ENCODE measurements around the gene SLC9C2.
"Not testable (repeated sequence)": the region's sequence is repeated elsewhere in the genome, so short reads cannot be mapped to it uniquely, and the experiment has no call there.

The SLC9C2 gene, protein sequence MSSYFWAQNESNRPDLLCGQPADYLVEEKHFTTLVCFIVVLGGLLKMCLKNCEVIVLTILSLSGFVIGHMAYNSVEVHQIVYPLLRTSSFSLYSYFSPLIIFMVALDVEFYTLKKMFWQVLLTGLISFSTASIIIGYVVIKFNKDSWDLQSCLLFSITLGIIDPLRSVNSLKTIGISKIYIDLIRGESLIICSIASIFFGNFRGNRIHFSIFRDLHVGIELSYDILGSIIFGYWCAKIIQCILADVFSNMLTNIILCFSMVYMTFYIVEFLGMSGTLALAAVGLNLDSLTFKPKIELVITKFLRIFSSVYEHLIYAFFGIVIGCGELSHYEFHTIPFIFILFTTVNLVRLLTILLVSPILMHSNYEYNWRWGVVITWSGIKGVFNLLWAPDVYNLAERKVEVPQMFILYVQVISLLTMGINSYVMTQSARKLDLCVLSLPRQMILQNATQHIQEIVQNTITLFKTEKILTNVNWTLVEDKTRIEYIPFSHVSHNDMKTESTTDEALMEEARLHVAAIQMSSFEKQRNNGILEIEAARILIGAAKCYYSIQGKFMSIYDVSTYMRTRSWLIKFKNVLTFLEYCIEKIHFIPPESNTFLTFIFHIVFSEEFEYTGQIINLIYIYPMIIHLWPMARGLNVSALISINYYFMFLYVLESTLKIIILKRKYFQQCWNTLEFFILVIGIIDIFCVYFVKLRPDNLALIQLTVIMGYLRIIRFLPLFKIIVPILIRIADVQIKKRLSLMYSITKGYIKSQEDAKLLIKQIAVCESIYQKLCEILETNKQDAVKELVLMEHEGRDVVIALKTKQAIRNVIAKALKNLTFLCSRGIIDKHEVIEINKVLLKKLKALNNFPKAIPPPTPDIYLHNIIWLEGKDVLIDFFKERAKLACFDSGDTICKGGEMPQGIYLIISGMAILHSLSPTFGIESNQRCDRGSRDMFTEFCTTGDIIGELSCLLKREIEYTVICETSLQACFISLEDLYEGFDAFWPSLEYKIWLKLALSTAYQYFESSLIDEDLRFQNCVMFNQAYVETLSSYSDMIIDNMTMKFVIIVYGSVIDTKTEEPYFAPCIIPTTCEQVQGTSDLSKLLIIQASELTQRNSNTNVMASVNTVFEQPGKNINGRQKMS

DNA sequence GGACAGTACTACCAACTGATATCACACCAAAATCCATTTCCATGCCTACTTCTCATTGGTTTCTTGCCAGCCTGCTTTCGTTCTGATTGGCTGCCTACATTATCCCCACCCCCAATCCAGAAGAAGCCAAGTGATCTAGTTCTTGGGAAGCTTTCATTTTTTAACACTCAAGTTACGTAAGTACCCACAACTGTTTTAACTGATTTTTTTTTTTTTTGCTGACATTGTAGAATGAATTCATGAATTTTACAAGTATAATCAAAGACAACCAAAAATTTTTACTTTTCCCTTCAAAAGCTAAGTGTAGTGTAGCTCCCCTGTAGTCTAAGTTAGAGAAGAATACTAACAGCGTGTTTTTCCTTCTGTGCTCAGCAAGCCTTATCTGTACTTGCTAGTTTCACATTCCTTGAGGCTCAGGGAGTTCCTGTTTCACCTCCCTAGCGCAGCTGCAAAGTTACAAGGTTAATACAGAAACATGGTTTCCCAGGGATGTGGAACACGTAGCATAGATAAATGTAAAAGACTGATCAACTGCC, at the start of gene SLC9C2:
TSS of gene SLC9C2 (minus strand) at position 17 of the 536 bp plus-strand sequence. CDS start 1,296 bp downstream, outside the sequence.
- TF ChIP-seq, protein P1, sequence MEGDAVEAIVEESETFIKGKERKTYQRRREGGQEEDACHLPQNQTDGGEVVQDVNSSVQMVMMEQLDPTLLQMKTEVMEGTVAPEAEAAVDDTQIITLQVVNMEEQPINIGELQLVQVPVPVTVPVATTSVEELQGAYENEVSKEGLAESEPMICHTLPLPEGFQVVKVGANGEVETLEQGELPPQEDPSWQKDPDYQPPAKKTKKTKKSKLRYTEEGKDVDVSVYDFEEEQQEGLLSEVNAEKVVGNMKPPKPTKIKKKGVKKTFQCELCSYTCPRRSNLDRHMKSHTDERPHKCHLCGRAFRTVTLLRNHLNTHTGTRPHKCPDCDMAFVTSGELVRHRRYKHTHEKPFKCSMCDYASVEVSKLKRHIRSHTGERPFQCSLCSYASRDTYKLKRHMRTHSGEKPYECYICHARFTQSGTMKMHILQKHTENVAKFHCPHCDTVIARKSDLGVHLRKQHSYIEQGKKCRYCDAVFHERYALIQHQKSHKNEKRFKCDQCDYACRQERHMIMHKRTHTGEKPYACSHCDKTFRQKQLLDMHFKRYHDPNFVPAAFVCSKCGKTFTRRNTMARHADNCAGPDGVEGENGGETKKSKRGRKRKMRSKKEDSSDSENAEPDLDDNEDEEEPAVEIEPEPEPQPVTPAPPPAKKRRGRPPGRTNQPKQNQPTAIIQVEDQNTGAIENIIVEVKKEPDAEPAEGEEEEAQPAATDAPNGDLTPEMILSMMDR (IDR thresholded peaks at IDR 0.05; ENCODE audit: low read depth, low read length), result no peak
- no peak for DNase-seq (ENCODE audit: extremely low read depth, low read depth)

DNA sequence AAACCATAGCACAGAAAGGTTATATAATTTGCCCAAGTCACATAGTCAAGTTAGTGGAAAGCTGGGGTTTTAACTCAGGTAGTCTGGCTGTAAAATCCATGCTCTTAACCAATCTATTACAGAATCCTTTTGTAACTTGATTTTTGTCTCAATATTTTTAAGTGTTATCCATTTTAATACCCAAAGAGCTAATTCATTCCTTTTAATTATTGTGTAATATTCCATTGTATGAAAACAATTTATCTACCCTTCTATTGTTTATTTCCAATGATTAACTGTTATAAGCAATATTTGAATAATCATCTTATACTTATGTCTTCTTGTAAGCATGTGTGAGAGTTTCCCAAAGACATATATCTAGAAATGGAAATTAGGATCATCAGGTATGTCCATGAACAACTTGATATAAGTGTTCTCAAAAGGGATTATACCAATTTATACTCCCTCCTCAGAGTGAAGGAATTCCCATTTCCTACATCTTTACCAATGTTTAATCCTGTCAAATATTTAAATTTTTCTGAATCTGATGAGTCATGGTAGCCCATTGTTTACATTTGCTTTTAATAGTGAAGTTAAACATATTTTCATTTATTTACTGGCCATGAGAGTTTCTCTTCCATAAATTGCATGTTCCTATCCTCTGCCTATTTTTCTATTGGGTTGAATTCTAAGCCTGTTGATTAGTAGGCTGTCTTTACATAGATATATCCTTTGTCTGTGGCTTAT, 46.2 kb upstream of the SLC9C2 start:
- no peak for DNase-seq (ENCODE audit: extremely low read depth, low read depth)

DNA sequence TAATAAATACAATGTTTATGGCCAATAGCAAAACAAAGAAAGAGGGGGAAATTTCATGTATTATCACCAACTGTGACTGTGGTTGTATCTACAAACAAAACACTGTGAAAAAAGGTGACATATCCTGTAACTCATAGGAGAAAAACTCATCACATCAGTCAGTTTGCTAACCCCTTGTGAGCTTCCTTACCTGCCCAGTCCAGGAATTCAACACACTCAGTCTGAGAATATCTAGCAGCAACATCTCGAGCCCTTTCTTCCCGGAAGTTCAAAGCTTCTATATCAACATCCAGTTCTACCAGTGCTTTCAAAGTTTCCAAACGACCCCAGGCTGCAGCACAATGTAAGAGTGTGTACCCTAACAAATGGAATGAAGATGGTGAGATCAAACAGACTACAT, 43.8 kb upstream of the SLC9C2 start:
- TF ChIP-seq, protein P1 (IDR thresholded peaks at IDR 0.05; ENCODE audit: low read depth, low read length), result no peak
- DNase-seq (ENCODE audit: extremely low read depth, low read depth), result no peak

More for the DNA sequence above, 46.2 kb upstream of the SLC9C2 start:
- TF ChIP-seq, protein P1 (IDR thresholded peaks at IDR 0.05; ENCODE audit: low read depth, low read length), result no peak

DNA sequence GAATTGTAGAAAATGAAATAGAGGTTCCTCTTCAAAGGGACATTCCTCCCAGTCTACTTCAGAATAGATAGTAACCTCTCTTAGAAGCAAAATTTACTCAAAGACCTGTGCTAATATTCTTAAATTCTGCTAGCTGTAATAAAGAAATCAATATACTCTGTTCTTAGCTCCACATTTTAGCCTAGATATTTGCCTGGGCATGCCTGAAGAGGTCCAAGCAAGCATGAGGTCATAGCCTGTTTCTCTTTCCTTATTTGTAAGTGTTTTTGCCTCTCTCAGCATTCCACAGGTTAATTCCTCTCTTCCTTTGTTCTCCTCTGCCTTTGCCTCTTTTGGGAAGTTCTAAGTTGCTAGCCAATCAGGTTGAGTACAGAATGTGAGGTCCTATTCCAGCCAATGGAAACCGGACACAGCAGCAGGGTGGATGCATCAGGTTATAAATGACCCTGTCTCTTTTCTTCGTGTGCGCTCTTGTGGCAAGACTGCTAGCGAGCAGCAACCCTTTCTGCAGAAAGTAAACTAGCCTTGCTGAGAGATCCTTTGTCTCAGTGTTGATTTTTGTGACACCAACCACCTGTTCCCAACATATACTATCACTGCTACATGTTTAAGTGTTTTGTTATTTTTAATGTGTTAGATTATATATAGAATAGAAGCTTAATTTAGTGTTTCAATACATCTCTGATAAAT, 39.7 kb upstream of the SLC9C2 start:
- DNase-seq (ENCODE audit: extremely low read depth, low read depth), result not testable (repeated sequence)

DNA sequence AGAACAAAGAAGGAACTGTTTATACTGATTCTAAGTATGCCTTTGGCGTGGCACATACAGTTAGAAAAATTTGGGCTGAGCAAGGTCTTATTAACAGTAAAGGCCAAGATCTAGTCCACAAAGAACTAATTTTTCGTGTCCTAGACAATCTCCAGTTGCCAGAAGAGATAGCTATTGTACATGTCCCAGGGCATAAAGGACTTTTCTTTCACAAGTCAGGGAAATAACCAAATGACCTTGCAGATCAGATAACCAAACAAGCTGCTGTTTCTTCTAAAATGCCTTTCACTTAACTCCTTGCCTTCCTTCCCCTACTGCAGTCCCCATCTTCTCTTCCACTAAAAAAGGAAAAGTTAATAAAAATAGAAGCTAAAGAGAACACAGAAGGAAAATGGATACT, 36.2 kb upstream of the SLC9C2 start:
- TF ChIP-seq, protein P1 (IDR thresholded peaks at IDR 0.05; ENCODE audit: low read depth, low read length), result no peak
- no peak for DNase-seq (ENCODE audit: extremely low read depth, low read depth)

DNA sequence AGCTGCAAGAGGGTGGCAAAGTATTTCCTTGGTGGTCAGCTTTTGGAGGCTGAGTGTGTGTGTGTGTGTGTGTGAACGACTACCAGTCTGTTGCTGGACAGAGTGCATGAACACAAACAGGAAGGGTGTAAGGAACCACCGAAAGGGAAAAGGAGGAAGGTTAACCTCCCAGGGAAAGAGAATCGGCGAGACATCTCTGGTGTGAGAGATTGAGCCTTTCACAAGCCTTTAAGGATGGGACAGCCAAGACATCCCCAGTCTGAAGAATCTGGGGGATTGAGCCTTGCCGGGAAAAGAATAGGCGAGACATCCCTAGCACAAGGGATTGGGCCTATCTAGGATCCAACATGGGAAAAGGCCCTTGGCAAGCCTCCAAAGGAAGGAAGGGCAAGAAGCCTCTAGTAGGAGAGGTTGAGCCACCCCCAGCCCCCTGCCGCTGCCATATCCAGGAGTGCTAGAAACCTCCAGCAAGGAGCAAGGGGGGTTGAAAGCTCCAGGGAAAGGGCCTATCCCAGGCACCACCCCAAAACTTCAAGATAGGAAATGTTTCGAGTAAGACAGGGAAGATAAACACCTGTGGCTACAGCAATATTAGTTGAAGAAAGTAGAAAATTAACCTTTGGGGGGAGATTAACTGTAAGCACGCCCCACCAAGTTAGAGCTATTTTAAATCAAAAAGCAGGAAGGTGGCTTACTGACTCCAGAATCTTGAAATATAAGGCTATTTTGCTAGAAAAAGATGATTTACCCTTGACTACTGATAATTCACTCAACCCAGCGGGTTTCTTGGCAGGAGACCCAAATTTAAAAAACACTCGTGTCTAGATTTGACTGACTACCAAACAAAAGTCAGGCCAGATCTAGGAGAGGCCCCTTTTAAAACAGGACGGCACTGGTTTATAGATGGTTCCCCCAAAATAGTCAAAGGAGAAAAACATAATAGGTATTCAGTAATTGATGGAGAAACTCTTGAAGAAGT, 35.5 kb upstream of the SLC9C2 start:
- DNase-seq (ENCODE audit: extremely low read depth, low read depth), result no peak
- TF ChIP-seq, protein P1 (IDR thresholded peaks at IDR 0.05; ENCODE audit: low read depth, low read length), result no peak

DNA sequence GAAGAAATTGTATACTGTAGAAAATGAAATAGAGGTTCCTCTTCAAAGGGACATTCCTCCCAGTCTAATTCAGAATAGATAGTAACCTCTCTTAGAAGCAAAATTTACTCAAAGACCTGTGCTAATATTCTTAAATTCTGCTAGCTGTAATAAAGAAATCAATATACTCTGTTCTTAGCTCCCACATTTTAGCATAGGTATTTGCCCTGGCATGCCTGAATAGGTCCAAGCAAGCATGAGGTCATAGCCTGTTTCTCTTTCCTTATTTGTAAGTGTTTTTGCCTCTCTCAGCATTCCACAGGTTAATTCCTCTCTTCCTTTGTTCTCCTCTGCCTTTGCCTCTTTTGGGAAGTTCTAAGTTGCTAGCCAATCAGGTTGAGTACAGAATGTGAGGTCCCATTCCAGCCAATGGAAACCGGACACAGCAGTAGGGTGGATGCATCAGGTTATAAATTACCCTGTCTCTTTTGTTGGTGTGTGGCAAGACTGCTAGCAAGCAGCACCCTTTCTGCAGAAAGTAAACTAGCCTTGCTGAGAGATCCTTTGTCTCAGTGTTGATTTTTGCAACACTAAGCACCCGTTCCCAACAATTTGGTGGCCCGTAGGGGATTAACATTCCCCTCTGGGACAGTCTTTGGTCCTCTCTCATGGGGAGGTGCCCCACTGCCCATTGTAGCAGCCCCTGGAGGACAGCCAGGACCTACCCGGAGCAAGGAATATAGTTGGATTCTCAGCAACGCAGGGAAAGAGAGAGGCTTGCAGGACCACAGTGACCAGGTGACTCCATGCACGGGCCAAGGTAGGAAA, 34.6 kb upstream of the SLC9C2 start:
- not testable (repeated sequence) for DNase-seq (ENCODE audit: extremely low read depth, low read depth)

Measured in AG09319 (cell line).